Measurements from ENCODE around the gene ADCY4. TPM values are rescaled to one million over a fixed set of nuclear protein-coding genes. Genes with fewer than 3 reads are reported as not detected.

Gene ADCY4
- total RNA-seq, 1 experiment from 2014 or later, result 0.86 TPM

GRCh38 chr14:24315807-24316596 is 18.9 kb downstream of the ADCY4 start:
- H3K27me3 ChIP-seq (ENCODE audit: insufficient read depth, low read length), result 0 out of 2 replicates have a peak, but pooled peaks cover 4% of the 10 kb centered on the region
- H3K4me2 ChIP-seq (ENCODE audit: low read length), result no peak overlapping the region
- H3K36me3 ChIP-seq (ENCODE audit: control insufficient read depth in 1 of 2, insufficient read depth in 2 of 2, low read length in 2 of 2), result no peaks in the 10 kb centered on the region
- no peak overlapping the region for H2AFZ ChIP-seq (ENCODE audit: low read depth, low read length, poor library complexity, severe bottlenecking)
- no TSS peak for BruUV-seq (replicated peaks)
- H4K20me1 ChIP-seq (ENCODE audit: insufficient read depth), result no peaks in the 10 kb centered on the region
- H3K27ac ChIP-seq (ENCODE audit: low read depth, low read length), result no peak overlapping the region; the same call in 1 of the 2 replicates
- peaks cover 11 to 24% of the 10 kb centered on the region in 2 experiments for H3K4me1 ChIP-seq (ENCODE audit: control insufficient read depth in 1 of 2, insufficient read depth in 2 of 2, low read length in 2 of 2)
- ATAC-seq, result 0 out of 2 replicates have a peak, but pooled peaks have one; percentile 11
- POLR2A ChIA-PET, result no interaction called here
- H3K9ac ChIP-seq (ENCODE audit: low read length), result no peak overlapping the region
- RAD21 ChIA-PET (ENCODE audit: low non-redundant PET in 1 of 2, low total read pairs in 2 of 2, uncharacterized antibody in 2 of 2, unreplicated experiment in 2 of 2), result no interaction called here
- intact Hi-C loops (cut with micrococcal nuclease), result no loop called here
- no peak overlapping the region for H3K4me3 ChIP-seq (replicated peaks in 1 of 2; ENCODE audit: low read depth in 1 of 2, low read length in 2 of 2)
- no peaks in the 10 kb centered on the region for H3K79me2 ChIP-seq (ENCODE audit: insufficient read depth, low read length)
- no peaks in the 10 kb centered on the region for H3K9me3 ChIP-seq (ENCODE audit: control insufficient read depth in 1 of 2, insufficient read depth in 1 of 2, low read depth in 1 of 2, low read length in 2 of 2)
- TF ChIP-seq SP1 (IDR thresholded peaks at IDR 0.05; ENCODE audit: low read depth) (no peak), CBX3 (IDR thresholded peaks at IDR 0.05; ENCODE audit: low read depth) (no peak), TCF7L2 (IDR thresholded peaks at IDR 0.05; ENCODE audit: borderline replicate concordance, extremely low read depth, insufficient read depth, insufficient read length) (no peak), SRF (IDR thresholded peaks at IDR 0.05; ENCODE audit: low read depth) (no peak), SIN3A (IDR thresholded peaks at IDR 0.05; ENCODE audit: low read depth) (no peak), YY1 (IDR thresholded peaks at IDR 0.05; ENCODE audit: extremely low read depth, insufficient replicate concordance, low read depth, low read length) (no peak), ZNF274 (IDR thresholded peaks at IDR 0.05; ENCODE audit: low read depth, low read length) (no peak), REST (IDR thresholded peaks at IDR 0.05; ENCODE audit: low read depth) (no peak), MAX (IDR thresholded peaks at IDR 0.05) (no peak), RAD21 (IDR thresholded peaks at IDR 0.05; ENCODE audit: low read depth) (no peak)
- CTCF ChIA-PET, result interaction anchor here (0.8 to 1.7 kb wide), 2 partner anchors 8 to 116 kb away, joined by 3 to 7 read pairs; partner anchors contain the start of gene CIDEB
- DNase-seq (ENCODE audit: low read depth, low spot score), result no peak
- H3K9me2 ChIP-seq (ENCODE audit: insufficient read depth), result no peaks in the 10 kb centered on the region
